CD14-positive monocyte (primary cell): ENCODE results near the gene CCDC117. TPM values are rescaled to one million over a fixed set of nuclear protein-coding genes. Genes with fewer than 3 reads are reported as not detected.

Source experiments
- DNase-seq, 3 donors: peaks; one replicate each; pipeline ENCODE4 v3.0.0-alpha.2; 2011 to 2022
- H2AFZ ChIP-seq: 2 replicates; pipeline ENCODE4 v1.6.0; 2012; ENCODE audit warnings: mild to moderate bottlenecking, low read depth, low read length, inconsistent platforms; ENCODE audit not compliant: insufficient read depth, poor library complexity, severe bottlenecking
- H3K27ac ChIP-seq, 2 donors: 1 replicate in 1 of 2; 2 replicates in 1 of 2; pipeline ENCODE4 v1.5.1; 2012 to 2013; ENCODE audit warnings: low read length in 2 of 2, control low read depth in 1 of 2, inconsistent platforms in 1 of 2, low read depth in 1 of 2, mild to moderate bottlenecking in 1 of 2
- H3K27me3 ChIP-seq, 2 donors: one replicate each; pipeline versions ENCODE4 v1.6.0 to v1.6.1; 2011 to 2013; ENCODE audit warnings: low read length in 2 of 2; ENCODE audit not compliant: control insufficient read depth in 2 of 2, insufficient read depth in 2 of 2
- H3K36me3 ChIP-seq, 2 donors: replicated peaks in 1 of 2; 1 replicate in 1 of 2; 2 replicates in 1 of 2; pipeline versions ENCODE4 v1.5.1 to v1.6.1; 2012 to 2013; ENCODE audit warnings: low read length in 2 of 2, control low read depth in 1 of 2, inconsistent platforms in 1 of 2, mild to moderate bottlenecking in 1 of 2; ENCODE audit not compliant: insufficient read depth in 2 of 2, control insufficient read depth in 1 of 2
- H3K4me1 ChIP-seq, 2 donors: 1 replicate in 1 of 2; 2 replicates in 1 of 2; pipeline versions ENCODE4 v1.5.1 to v1.6.1; 2012 to 2013; ENCODE audit warnings: low read length in 2 of 2, control low read depth in 1 of 2, inconsistent platforms in 1 of 2, mild to moderate bottlenecking in 1 of 2, moderate library complexity in 1 of 2; ENCODE audit not compliant: insufficient read depth in 2 of 2, control insufficient read depth in 1 of 2
- H3K4me2 ChIP-seq: replicated peaks from 2 replicates; pipeline ENCODE3; 2012; ENCODE audit warnings: low read length, moderate library complexity, mild to moderate bottlenecking; ENCODE audit not compliant: poor library complexity, severe bottlenecking; ENCODE audit errors: extremely low read depth
- H3K4me3 ChIP-seq, 3 experiments: fragments of 200-600 bp in 1 of 3; sonication (generic) in 1 of 3; replicated peaks in 1 of 3; 1 replicate in 2 of 3; 2 replicates in 1 of 3; pipeline ENCODE4 v1.5.1; 2011 to 2013; ENCODE audit warnings: low read length in 3 of 3, mild to moderate bottlenecking in 3 of 3, control low read depth in 2 of 3, low read depth in 2 of 3, inconsistent platforms in 1 of 3, moderate library complexity in 1 of 3
- H3K79me2 ChIP-seq: 2 replicates; pipeline ENCODE4 v1.6.0; 2012; ENCODE audit warnings: mild to moderate bottlenecking, control low read depth, inconsistent platforms, low read length, moderate library complexity; ENCODE audit not compliant: insufficient read depth
- H3K9ac ChIP-seq: 2 replicates; pipeline ENCODE4 v1.6.0; 2017; ENCODE audit warnings: low read length, mild to moderate bottlenecking; ENCODE audit not compliant: insufficient read depth, poor library complexity, severe bottlenecking
- H3K9me3 ChIP-seq, 2 donors: replicated peaks in 1 of 2; 1 replicate in 1 of 2; 2 replicates in 1 of 2; pipeline versions ENCODE4 v1.5.1 to v1.6.1; 2012 to 2013; ENCODE audit warnings: low read length in 2 of 2, control low read depth in 1 of 2; ENCODE audit not compliant: control insufficient read depth in 1 of 2, insufficient read depth in 1 of 2
- H4K20me1 ChIP-seq: 2 replicates; pipeline ENCODE4 v1.6.0; 2012; ENCODE audit warnings: mild to moderate bottlenecking, low read length, control low read depth, moderate library complexity; ENCODE audit not compliant: insufficient read depth
- H3K27ac Mint-ChIP-seq, 7 donors: one replicate each; pipeline ENCODE4 v1.8.0; 2020; ENCODE audit warnings: mild to moderate bottlenecking in 7 of 7, mixed read lengths in 7 of 7, moderate library complexity in 6 of 7, inconsistent platforms in 2 of 7
- H3K27me3 Mint-ChIP-seq, 3 donors: one replicate each; pipeline ENCODE4 v1.8.0; 2021 to 2022; ENCODE audit warnings: low read depth in 3 of 3, mild to moderate bottlenecking in 3 of 3, mixed read lengths in 3 of 3, moderate library complexity in 3 of 3, inconsistent platforms in 1 of 3
- H3K36me3 Mint-ChIP-seq, 2 donors: one replicate each; pipeline ENCODE4 v1.8.0; 2020; ENCODE audit warnings: mixed read lengths in 2 of 2, inconsistent platforms in 1 of 2, mild to moderate bottlenecking in 1 of 2
- H3K4me1 Mint-ChIP-seq: one replicate; pipeline ENCODE4 v1.8.0; 2020; ENCODE audit warnings: mild to moderate bottlenecking, mixed read lengths
- H3K4me3 Mint-ChIP-seq, 2 donors: one replicate each; pipeline ENCODE4 v1.8.0; 2020; ENCODE audit warnings: mild to moderate bottlenecking in 2 of 2, mixed read lengths in 2 of 2, moderate library complexity in 1 of 2
- H3K9me3 Mint-ChIP-seq, 7 donors: one replicate each; pipeline ENCODE4 v1.8.0; 2020 to 2022; ENCODE audit warnings: mixed read lengths in 7 of 7, mild to moderate bottlenecking in 6 of 7, moderate library complexity in 6 of 7, inconsistent platforms in 2 of 7
- CTCF ChIP-seq: fragments of 200-600 bp; IDR thresholded peaks from one replicate; pipeline ENCODE4 v1.8.0; 2022; ENCODE audit warnings: antibody characterized with exemption, mild to moderate bottlenecking
- WGBS: methylation state at CpG from one replicate; pipeline ENCODE4 v1.1.5; 2013; ENCODE audit warnings: missing lambda C conversion rate; ENCODE audit not compliant: insufficient coverage; 5-methylcytosine and 5-hydroxymethylcytosine counted together
- intact Hi-C, 2 donors: fragments of 100-400 bp; cut with micrococcal nuclease; formaldehyde crosslinking; loops; one replicate each; pipeline versions ENCODE4 v1.15.0 to v1.15.1; 2023
- polyA plus RNA-seq, 3 donors: library from polyadenylated mRNA; depleted of rRNA in 1 of 3; unstranded in 2 of 3; stranded (reverse) in 1 of 3; fragments of 300-500 nt in 2 of 3; fragments of >200 nt in 1 of 3; fragmentation: Illumina TruSeq in 2 of 3; gene quantifications; 1 replicate in 2 of 3; 2 replicates in 1 of 3; pipeline ENCODE4 v1.2.3, GENCODE V29; 2012 to 2021

Gene CCDC117
- polyA plus RNA-seq, 3 donors = 6.8 to 12.6 (median 10.3) TPM

GRCh38 chr22:28769394-28770085 lies 3.0 kb upstream of the CCDC117 start:
- peaks cover 13 to 17% of the 10 kb centered on the region in 2 donors for H3K4me1 ChIP-seq
- no peak overlapping the region for H3K27ac ChIP-seq
- H3K4me2 ChIP-seq = no peak overlapping the region
- peaks cover 0 to 6% (median 3%) of the 10 kb centered on the region in 3 donors for H3K27me3 Mint-ChIP-seq
- peaks cover 16% of the 10 kb centered on the region for H3K4me1 Mint-ChIP-seq
- H3K36me3 Mint-ChIP-seq = peaks cover 2 to 3% of the 10 kb centered on the region in 2 donors
- TF ChIP-seq CTCF = no peak
- peaks cover 5% of the 10 kb centered on the region in 2 donors for H3K9me3 ChIP-seq
- no peaks in the 10 kb centered on the region for H3K27me3 ChIP-seq
- H3K79me2 ChIP-seq = peaks cover 20% of the 10 kb centered on the region
- no peak for DNase-seq
- peaks cover 9% of the 10 kb centered on the region for H4K20me1 ChIP-seq
- intact Hi-C loops = loop anchor here in 1 of 2 donors (10.0 kb wide), 1 partner anchor 55 kb away; no protein-coding TSS in a partner anchor
- H3K36me3 ChIP-seq = peaks cover 0 to 3% of the 10 kb centered on the region in 2 donors
- WGBS = 98% methylated on average over 11 of the region's 14 CpGs
- H3K9ac ChIP-seq = no peak overlapping the region
- peaks cover 0 to 10% (median 7%) of the 10 kb centered on the region in 7 donors for H3K9me3 Mint-ChIP-seq
- H2AFZ ChIP-seq = no peak overlapping the region
- no peak overlapping the region for H3K4me3 ChIP-seq
- H3K27ac Mint-ChIP-seq = no peak overlapping the region
- no peak overlapping the region for H3K4me3 Mint-ChIP-seq

- Histone ChIP-seq H2AFZ (no peak overlapping the region), H3K4me2 (no peak overlapping the region)
- intact Hi-C loops = loop anchor here in 1 of 2 donors (10.0 kb wide), 1 partner anchor 54 kb away; no protein-coding TSS in a partner anchor
These were observed 1.2 kb upstream of the CCDC117 start for GRCh38 chr22:28771195-28771791.

More at GRCh38 chr22:28771195-28771791, 1.2 kb upstream of the CCDC117 start:
- Mint-ChIP-seq H3K27me3 (peaks cover 0 to 4% (median 2%) of the 10 kb centered on the region in 3 donors), H3K36me3 (peaks cover 14 to 20% of the 10 kb centered on the region in 2 donors), H3K9me3 (peaks cover 0 to 10% (median 7%) of the 10 kb centered on the region in 7 donors), H3K4me3 (no peak overlapping the region), H3K27ac (peak overlapping the region in 2 of 7 donors; percentile 54 to 88), H3K4me1 (peaks cover 20% of the 10 kb centered on the region)
- Histone ChIP-seq H3K27ac (no peak overlapping the region), H3K4me3 (no peak overlapping the region), H3K9me3 (peaks cover 5% of the 10 kb centered on the region in 2 donors), H3K36me3 (peaks cover 6 to 20% of the 10 kb centered on the region in 2 donors), H3K27me3 (no peaks in the 10 kb centered on the region), H3K79me2 (peaks cover 37% of the 10 kb centered on the region), H4K20me1 (peaks cover 26% of the 10 kb centered on the region), H3K4me1 (peaks cover 17 to 19% of the 10 kb centered on the region in 2 donors), H3K9ac (no peak overlapping the region)
- DNase-seq = no peak
- WGBS = 100% methylated on average over 1 of the region's 5 CpGs
- no peak for TF ChIP-seq CTCF
